SKM-1 treated with dmso at 0.1 percent for 144 hours (cell line): ENCODE results near the gene CCHCR1.
"Not testable (repeated sequence)": the region's sequence is repeated elsewhere in the genome, so short reads cannot be mapped to it uniquely, and the experiment has no call there.

ENCODE experiments used
- DNase-seq: peaks from one replicate; lab custom pipeline; 2025; ENCODE audit not compliant: unreplicated experiment; lab: John Stamatoyannopoulos, UW

CCHCR1 gene

GRCh38 chr6:31185695-31186051, 28.1 kb upstream of the CCHCR1 start:
- not testable (repeated sequence) for DNase-seq

GRCh38 chr6:31183859-31184258, 26.3 kb upstream of the CCHCR1 start:
- not testable (repeated sequence) for DNase-seq

- not testable (repeated sequence) for DNase-seq
These were observed 25.7 kb upstream of the CCHCR1 start for GRCh38 chr6:31183287-31183686.

DNA sequence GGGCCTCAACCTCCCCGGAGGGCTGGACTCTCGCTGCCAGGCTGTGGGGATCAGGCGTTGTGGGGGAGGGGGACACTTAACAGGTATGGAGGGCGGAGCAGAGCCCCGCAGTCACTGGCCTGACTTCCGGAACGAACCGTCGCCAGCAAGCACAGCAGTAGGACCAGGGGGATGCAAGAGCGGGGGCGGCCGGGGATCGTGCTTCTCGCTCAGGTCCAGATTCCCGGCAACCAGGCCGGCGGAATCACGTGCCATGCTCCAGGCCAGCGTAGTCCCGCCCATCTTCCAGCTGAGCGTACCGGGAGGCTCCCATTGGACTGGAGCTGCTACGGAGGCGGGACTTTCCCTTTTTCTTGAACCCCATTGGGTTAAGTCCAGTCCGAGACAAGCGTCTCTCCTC, 22.9 kb upstream of the CCHCR1 start:
- no peak for DNase-seq

GRCh38 chr6:31179896-31180295, 22.3 kb upstream of the CCHCR1 start:
- DNase-seq: no peak

GRCh38 chr6:31179042-31179386, 21.4 kb upstream of the CCHCR1 start:
- no peak for DNase-seq

- no peak for DNase-seq
These were observed 20.8 kb upstream of the CCHCR1 start for GRCh38 chr6:31178143-31179041.

- DNase-seq: no peak
These were observed 18.4 kb upstream of the CCHCR1 start for GRCh38 chr6:31175971-31176370.

DNA sequence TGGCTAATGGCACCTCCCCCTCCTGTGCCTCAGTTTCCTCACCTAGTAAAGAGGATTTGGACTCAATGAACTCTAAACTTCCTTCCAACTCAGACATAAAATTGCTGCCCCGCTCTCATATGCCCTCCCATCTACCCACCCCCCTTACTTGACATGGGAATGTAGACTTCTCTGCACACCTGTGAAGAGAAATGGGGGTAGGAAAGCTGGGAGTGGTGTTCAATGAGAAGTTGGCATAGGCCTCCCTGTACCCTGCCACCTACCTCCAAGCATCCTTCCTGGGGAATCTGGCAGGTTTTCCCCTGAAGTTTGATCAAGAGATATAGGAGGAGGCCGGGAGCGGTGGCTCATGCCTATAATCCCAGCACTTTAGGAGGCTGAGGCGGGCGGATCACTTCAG, 16.8 kb upstream of the CCHCR1 start:
- DNase-seq: no peak

GRCh38 chr6:31173406-31173805, 15.8 kb upstream of the CCHCR1 start:
- DNase-seq: no peak

DNA sequence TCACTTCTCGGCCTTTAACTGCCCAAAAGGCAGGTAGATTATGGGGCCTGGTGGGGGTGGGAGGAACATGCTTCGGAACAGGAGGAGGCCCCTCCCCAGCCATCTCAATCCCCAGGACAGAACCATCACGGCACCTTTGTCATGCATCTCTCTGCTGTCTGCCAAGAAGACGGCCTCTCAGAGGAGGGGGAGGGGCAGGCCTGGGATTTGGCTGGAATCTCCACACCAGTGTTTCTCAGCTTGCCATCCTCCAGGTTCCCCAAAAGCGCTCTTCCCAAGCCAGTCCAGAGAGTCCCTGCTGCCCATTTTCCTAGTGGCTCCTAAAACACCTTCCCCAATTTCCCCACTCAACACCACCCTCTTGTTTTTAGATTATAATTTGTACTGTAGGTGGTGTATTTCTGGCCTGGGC, 15.4 kb upstream of the CCHCR1 start:
- DNase-seq: no peak

- no peak for DNase-seq
These were observed 14.6 kb upstream of the CCHCR1 start for GRCh38 chr6:31171931-31172905.

DNA sequence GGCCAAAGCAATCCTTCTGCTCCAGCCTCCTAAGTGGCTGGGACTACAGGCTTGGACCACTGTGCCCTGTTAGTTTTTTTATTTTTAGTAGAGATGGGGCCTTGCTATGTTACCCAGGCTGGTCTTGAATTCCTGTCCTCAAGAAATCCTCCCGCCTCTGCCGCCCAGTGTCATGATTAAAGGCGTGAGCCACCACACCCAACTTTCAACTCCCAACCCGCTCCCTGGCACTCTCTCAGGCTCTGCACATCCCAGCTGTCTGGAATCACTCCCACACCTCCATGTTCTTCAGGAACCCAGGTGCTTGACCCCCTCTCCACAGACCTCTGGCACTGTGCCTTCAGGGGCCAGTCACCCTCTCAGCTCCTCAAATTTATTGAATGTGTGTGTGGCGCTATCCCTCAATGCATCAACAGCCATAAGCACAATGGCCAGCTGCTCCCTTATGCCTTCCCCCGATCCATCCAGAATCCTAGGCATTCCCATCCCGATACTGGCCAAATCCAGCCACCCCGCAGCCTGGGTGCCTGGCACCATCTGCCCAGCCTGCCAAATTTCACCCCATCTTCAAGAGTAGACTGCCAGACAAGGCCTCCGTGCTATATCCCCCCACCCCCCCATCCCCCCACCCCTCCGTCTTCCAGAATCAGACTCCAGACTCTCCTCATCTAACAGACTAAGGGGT, 13.5 kb upstream of the CCHCR1 start:
- DNase-seq: no peak

DNA sequence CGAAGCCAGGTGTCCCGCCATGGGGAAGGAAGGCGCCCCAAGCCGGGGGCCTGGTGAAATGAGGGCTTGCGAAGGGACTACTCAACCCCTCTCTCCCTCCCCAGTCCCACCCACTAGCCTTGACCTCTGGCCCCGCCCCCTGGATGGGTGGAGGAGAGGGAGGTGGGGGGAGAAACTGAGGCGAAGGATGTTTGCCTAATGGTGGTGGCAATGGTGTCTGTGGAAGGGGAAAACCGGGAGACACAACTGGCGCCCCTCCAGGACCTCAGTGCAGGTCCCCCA, 12.9 kb upstream of the CCHCR1 start, which contains the start of gene POU5F1:
Gene POU5F1, minus strand, starts transcription at position 83 of the 282 bp plus-strand sequence. Its CDS starts 62 bp downstream, at position 21.
- DNase-seq: no peak

DNA sequence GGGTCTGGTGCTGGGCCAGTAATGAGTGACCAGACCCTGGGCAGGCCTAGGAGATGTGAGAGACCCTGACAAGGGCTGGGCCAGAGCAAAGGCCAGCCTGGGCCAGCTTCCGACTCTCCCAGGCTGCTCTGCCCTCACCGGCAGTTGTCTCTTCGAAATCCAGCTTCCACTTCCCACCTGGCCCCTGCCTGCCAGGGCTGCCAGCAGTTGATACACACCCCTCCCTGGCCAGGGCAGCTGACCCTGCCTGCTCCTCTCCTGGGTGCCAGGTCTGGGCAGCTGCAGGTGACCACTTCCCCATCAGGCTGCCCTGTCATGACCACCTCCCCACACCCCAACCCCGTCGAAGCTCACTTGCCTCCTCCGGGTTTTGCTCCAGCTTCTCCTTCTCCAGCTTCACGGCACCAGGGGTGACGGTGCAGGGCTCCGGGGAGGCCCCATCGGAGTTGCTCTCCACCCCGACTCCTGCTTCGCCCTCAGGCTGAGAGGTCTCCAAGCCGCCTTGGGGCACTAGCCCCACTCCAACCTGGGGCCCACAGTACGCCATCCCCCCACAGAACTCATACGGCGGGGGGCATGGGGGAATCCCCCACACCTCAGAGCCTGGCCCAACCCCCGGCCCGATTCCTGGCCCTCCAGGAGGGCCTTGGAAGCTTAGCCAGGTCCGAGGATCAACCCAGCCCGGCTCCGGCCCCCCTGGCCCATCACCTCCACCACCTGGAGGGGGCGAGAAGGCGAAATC, 12.4 kb upstream of the CCHCR1 start:
- DNase-seq: not testable (repeated sequence)

DNA sequence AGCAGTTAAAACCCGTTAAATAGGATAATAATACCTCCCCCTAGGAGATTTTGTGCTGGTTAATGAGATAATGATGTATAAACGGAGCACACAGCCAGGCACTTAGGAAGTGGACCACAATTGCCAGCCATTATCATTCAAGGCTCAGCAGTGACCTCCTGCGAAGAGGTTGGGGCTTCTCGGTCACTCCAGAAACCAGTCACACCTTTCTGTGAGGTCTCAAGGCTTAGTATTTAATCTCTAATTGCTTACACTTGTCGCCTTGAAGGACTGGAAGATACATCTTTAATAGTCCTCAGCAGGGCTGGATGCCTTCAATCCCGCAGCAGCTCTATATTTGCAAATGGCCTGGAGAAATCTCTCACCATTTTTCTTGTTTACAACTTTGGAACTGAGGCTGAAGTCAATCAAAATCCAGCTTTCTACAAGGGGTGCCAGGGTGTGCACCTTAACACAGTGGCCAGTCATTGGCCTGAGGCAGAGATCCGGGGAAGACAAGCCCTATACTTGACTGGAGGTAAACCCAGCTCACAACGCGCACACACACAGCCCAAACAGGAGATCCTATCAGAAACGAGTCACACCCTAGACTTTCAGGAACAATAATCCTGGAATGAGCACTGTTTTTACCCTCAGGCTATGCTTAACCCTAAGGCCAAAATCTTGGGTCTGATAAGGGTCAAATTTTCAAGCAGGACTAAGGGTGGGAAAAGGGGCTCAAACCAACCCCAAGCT, 11.7 kb upstream of the CCHCR1 start:
- DNase-seq: no peak

- no peak for DNase-seq
These were observed 11.0 kb upstream of the CCHCR1 start for GRCh38 chr6:31168606-31169005.

DNA sequence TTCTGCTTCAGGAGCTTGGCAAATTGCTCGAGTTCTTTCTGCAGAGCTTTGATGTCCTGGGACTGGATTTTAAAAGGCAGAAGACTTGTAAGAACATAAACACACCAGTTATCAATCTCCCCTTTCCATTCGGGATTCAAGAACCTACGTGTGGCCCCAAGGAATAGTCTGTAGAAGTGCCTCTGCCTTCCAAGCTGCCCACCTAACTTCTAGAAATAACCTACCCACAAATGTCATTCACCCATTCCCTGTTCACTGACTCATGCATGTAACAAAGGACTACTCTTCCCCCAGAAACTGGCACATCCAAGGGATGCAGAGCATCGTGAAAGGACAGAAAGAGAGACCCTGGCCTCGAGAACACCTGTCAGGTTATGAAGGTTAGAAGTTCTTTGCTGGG, 8.4 kb upstream of the CCHCR1 start:
- DNase-seq: no peak

DNA sequence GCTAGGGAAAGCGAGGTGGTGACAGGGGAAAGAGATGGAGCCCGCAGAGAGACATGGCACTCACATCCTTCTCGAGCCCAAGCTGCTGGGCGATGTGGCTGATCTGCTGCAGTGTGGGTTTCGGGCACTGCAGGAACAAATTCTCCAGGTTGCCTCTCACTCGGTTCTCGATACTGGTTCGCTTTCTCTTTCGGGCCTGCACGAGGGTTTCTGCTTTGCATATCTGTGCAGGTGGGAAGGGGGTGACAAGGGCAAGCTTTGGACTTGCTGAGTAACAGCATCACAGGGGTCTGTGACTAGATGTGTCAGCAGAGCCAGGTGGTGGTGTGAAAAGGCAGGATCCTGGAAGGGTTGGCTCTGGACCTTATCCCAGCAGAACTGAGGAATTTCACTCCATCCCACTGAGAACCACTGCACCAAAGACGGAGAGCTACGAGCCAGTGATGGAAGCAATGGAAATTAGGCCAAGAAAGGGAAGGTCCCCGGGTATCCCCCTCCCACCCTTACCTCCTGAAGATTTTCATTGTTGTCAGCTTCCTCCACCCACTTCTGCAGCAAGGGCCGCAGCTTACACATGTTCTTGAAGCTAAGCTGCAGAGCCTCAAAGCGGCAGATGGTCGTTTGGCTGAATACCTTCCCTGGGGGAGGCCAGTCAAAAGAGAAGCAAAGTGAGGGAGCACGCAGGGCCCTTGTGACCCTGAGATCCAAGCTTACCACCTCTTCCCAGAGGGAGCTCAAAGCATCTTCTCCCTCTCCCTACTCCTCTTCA, 7.6 kb upstream of the CCHCR1 start:
- DNase-seq: not testable (repeated sequence)
